ENCODE data around the gene OR4K1. TPM values are rescaled to one million over a fixed set of nuclear protein-coding genes. Genes with fewer than 3 reads are reported as not detected.
"Not testable (repeated sequence)": the region's sequence is repeated elsewhere in the genome, so short reads cannot be mapped to it uniquely, and the experiment has no call there.

Gene OR4K1
- total RNA-seq, 1 experiment from 2014 or later, result not detected

- Histone ChIP-seq H3K27me3 (ENCODE audit: insufficient read depth, low read depth) (no peaks in the 10 kb centered on the region), H3K27ac (no peak overlapping the region), H2AFZ (no peak overlapping the region), H3K36me3 (ENCODE audit: low read depth) (no peaks in the 10 kb centered on the region), H3F3A (ENCODE audit: insufficient read depth, low read depth) (no peaks in the 10 kb centered on the region), H4K20me1 (ENCODE audit: insufficient read depth) (no peaks in the 10 kb centered on the region), H3K4me1 (replicated peaks; ENCODE audit: insufficient read depth) (no peaks in the 10 kb centered on the region), H3K4me3 (no peak overlapping the region), H3K79me2 (ENCODE audit: low read depth) (no peaks in the 10 kb centered on the region), H3K4me2 (no peak overlapping the region), H3K9me3 (ENCODE audit: insufficient read depth, low read depth) (no peaks in the 10 kb centered on the region), H3K9me2 (ENCODE audit: insufficient read depth) (no peaks in the 10 kb centered on the region)
- intact Hi-C loops (cut with micrococcal nuclease; ENCODE audit: unreplicated experiment), result no loop called here
- POLR2A ChIA-PET (ENCODE audit: unreplicated experiment), result no interaction called here
- BruUV-seq (replicated peaks), result no TSS peak
- CTCF ChIA-PET, result no interaction called here
- TF ChIP-seq CTCF (conservative IDR thresholded peaks at IDR 0.05) (no peak), EZH2 (IDR thresholded peaks at IDR 0.05; ENCODE audit: low read depth) (no peak)
- DNase-seq, result no peak
Observed at GRCh38 chr14:19949218-19949617, 18.5 kb downstream of the OR4K1 start.

DNA sequence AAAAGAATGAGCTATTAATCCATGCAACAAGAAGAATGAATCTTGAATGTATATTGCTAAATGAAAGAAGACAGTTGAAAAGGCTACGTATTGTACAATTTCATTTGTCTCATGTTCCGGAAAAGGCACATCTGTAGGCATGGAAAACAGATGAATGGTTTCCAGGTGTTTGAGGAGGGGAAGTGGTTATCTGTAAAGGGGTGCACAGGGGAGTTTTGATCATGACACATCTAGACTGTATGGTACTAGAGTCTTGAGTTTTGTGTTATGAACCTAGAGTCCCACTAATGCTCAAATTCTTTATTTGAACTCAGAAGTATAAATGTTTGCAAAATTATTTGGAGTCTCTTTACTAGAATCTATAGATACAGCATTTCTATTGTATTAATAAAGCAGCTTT lies 39.0 kb downstream of the OR4K1 start:
- not testable (repeated sequence) for H3K9me3 ChIP-seq (ENCODE audit: insufficient read depth, low read depth)

GRCh38 chr14:19974844-19975243 lies 44.1 kb downstream of the OR4K1 start:
- no peaks in the 10 kb centered on the region for H3K9me2 ChIP-seq (ENCODE audit: insufficient read depth)
- no peak overlapping the region for H3K4me2 ChIP-seq
- no peak overlapping the region for H2AFZ ChIP-seq
- no peak for DNase-seq
- H3K4me3 ChIP-seq, result no peak overlapping the region
- no peaks in the 10 kb centered on the region for H3K9me3 ChIP-seq (ENCODE audit: insufficient read depth, low read depth)
- no peak overlapping the region for H3K27ac ChIP-seq
- TF ChIP-seq EZH2 (IDR thresholded peaks at IDR 0.05; ENCODE audit: low read depth) (no peak), CTCF (conservative IDR thresholded peaks at IDR 0.05) (no peak)
- ChIA-PET CTCF (no interaction called here), POLR2A (ENCODE audit: unreplicated experiment) (no interaction called here)
- no peaks in the 10 kb centered on the region for H3K27me3 ChIP-seq (ENCODE audit: insufficient read depth, low read depth)
- no peaks in the 10 kb centered on the region for H3F3A ChIP-seq (ENCODE audit: insufficient read depth, low read depth)
- H4K20me1 ChIP-seq (ENCODE audit: insufficient read depth), result no peaks in the 10 kb centered on the region
- H3K36me3 ChIP-seq (ENCODE audit: low read depth), result no peaks in the 10 kb centered on the region
- BruUV-seq (replicated peaks), result no TSS peak
- intact Hi-C loops (cut with micrococcal nuclease; ENCODE audit: unreplicated experiment), result no loop called here
- no peaks in the 10 kb centered on the region for H3K4me1 ChIP-seq (replicated peaks; ENCODE audit: insufficient read depth)
- no peaks in the 10 kb centered on the region for H3K79me2 ChIP-seq (ENCODE audit: low read depth)

More for the DNA sequence above, 39.0 kb downstream of the OR4K1 start:
- H3F3A ChIP-seq (ENCODE audit: insufficient read depth, low read depth); H3K4me2 ChIP-seq; H3K4me3 ChIP-seq; H3K27ac ChIP-seq; POLR2A ChIA-PET (ENCODE audit: unreplicated experiment); H3K36me3 ChIP-seq (ENCODE audit: low read depth); DNase-seq; H3K27me3 ChIP-seq (ENCODE audit: insufficient read depth, low read depth); CTCF ChIA-PET; H3K79me2 ChIP-seq (ENCODE audit: low read depth); intact Hi-C loops (cut with micrococcal nuclease; ENCODE audit: unreplicated experiment); H2AFZ ChIP-seq; H4K20me1 ChIP-seq (ENCODE audit: insufficient read depth); H3K9me2 ChIP-seq (ENCODE audit: insufficient read depth); BruUV-seq (replicated peaks); H3K4me1 ChIP-seq (replicated peaks; ENCODE audit: insufficient read depth): not testable (repeated sequence)

DNA sequence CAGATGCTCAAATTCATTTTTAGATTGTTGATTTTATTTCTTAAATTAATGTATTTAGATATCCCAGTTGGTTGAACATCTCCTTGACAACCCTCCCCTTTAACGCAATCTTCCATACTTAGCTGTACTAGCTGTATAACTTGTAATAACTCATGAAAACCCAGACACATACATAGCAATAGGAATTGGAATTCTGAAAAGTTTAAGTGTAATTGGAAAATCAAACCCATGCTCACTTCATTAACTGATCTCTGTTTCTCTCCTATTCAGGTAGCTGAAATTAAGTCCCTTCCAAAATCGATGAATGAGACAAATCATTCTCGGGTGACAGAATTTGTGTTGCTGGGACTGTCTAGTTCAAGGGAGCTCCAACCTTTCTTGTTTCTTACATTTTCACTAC lies 44.6 kb downstream of the OR4K1 start, which contains the start of gene OR4K15:
OR4K15 (plus strand) TSS at position 301 of the 400 bp plus-strand sequence; CDS start at position 301, 0 bp downstream.
- H3K79me2 ChIP-seq (ENCODE audit: low read depth), result no peaks in the 10 kb centered on the region
- no peaks in the 10 kb centered on the region for H3K4me1 ChIP-seq (replicated peaks; ENCODE audit: insufficient read depth)
- ChIA-PET CTCF (no interaction called here), POLR2A (ENCODE audit: unreplicated experiment) (no interaction called here)
- no TSS peak for BruUV-seq (replicated peaks)
- no peak within 1 kb of the TSS for H3K4me3 ChIP-seq
- intact Hi-C loops (cut with micrococcal nuclease; ENCODE audit: unreplicated experiment), result no loop called here
- TF ChIP-seq EZH2 (IDR thresholded peaks at IDR 0.05; ENCODE audit: low read depth) (no peak), CTCF (conservative IDR thresholded peaks at IDR 0.05) (no peak)
- no peak within 1 kb of the TSS for H3K27ac ChIP-seq
- no peaks in the 10 kb centered on the region for H3K36me3 ChIP-seq (ENCODE audit: low read depth)
- no peak for DNase-seq
- H3K27me3 ChIP-seq (ENCODE audit: insufficient read depth, low read depth), result no peaks in the 10 kb centered on the region
- no peak within 1 kb of the TSS for H2AFZ ChIP-seq
- H3F3A ChIP-seq (ENCODE audit: insufficient read depth, low read depth), result no peaks in the 10 kb centered on the region
- no peak within 1 kb of the TSS for H3K4me2 ChIP-seq
- no peaks in the 10 kb centered on the region for H3K9me3 ChIP-seq (ENCODE audit: insufficient read depth, low read depth)
- no peaks in the 10 kb centered on the region for H3K9me2 ChIP-seq (ENCODE audit: insufficient read depth)
- no peaks in the 10 kb centered on the region for H4K20me1 ChIP-seq (ENCODE audit: insufficient read depth)
